B cell (primary cell): ENCODE data around the gene PALM3. TPM values are rescaled to one million over a fixed set of nuclear protein-coding genes. Genes with fewer than 3 reads are reported as not detected.

ENCODE experiments used
- ATAC-seq: fragments of 200-7000 bp; cut with Tn5 transposase; one replicate; pipeline ENCODE4 v1.10.0; 2021; ENCODE audit warnings: low read depth, mild to moderate bottlenecking, moderate number of reproducible peaks, moderate library complexity
- CTCF ChIA-PET: fragments of 350-600 bp; sonication (Branson Sonifier 250); formaldehyde crosslinking; loops from one replicate; lab custom pipeline; 2021; ENCODE audit warnings: antibody characterized with exemption, inconsistent platforms; lab: Charles Lee
- POLR2A ChIA-PET: fragments of 350-600 bp; sonication (Branson Sonifier 250); formaldehyde crosslinking; loops from one replicate; lab custom pipeline; 2021; ENCODE audit warnings: antibody characterized with exemption; lab: Charles Lee
- DNase-seq: peaks from one replicate; pipeline ENCODE4 v3.0.0; 2013
- H2AFZ ChIP-seq: 2 replicates; pipeline ENCODE4 v1.6.1; 2012; ENCODE audit warnings: mild to moderate bottlenecking, low read depth, low read length; ENCODE audit not compliant: insufficient read depth, poor library complexity, severe bottlenecking
- H3K27ac ChIP-seq, 2 donors: 1 replicate in 1 of 2; 2 replicates in 1 of 2; pipeline ENCODE4 v1.5.1; 2012 to 2013; ENCODE audit warnings: low read length in 2 of 2, mild to moderate bottlenecking in 2 of 2, moderate library complexity in 1 of 2
- H3K27me3 ChIP-seq, 4 experiments: fragments of 200-600 bp in 1 of 4; sonication (generic) in 1 of 4; replicated peaks in 1 of 4; 1 replicate in 2 of 4; 2 replicates in 2 of 4; pipeline versions ENCODE4 v1.6.1 to v1.7.0; 2013 to 2016; ENCODE audit warnings: low read length in 3 of 4, mild to moderate bottlenecking in 2 of 4, mixed read lengths in 1 of 4, moderate library complexity in 1 of 4; ENCODE audit not compliant: insufficient read depth in 4 of 4, control insufficient read depth in 3 of 4; ENCODE audit errors: control extremely low read depth in 1 of 4
- H3K36me3 ChIP-seq, 2 experiments: replicated peaks in 1 of 2; 1 replicate in 1 of 2; 2 replicates in 1 of 2; pipeline versions ENCODE4 v1.6.1 to v1.7.1; 2013; ENCODE audit warnings: low read length in 1 of 2; ENCODE audit not compliant: insufficient read depth in 2 of 2, control insufficient read depth in 1 of 2; ENCODE audit errors: control extremely low read depth in 1 of 2, extremely low read depth in 1 of 2
- H3K4me1 ChIP-seq, 2 donors: fragments of 200-600 bp in 1 of 2; sonication (generic) in 1 of 2; 1 replicate in 1 of 2; 2 replicates in 1 of 2; pipeline versions ENCODE4 v1.5.1 to v1.6.1; 2013 to 2017; ENCODE audit warnings: low read length in 2 of 2; ENCODE audit not compliant: control insufficient read depth in 2 of 2, insufficient read depth in 2 of 2
- H3K4me2 ChIP-seq: replicated peaks from 2 replicates; pipeline ENCODE3; 2012; ENCODE audit warnings: mild to moderate bottlenecking, low read depth, low read length; ENCODE audit not compliant: poor library complexity, severe bottlenecking
- H3K4me3 ChIP-seq, 5 experiments: fragments of 200-600 bp in 1 of 5; sonication (generic) in 1 of 5; 1 replicate in 3 of 5; 2 replicates in 2 of 5; pipeline versions ENCODE4 v1.5.1 to v1.7.0; 2011 to 2016; ENCODE audit warnings: low read length in 4 of 5, mild to moderate bottlenecking in 4 of 5, low read depth in 2 of 5, control low read depth in 1 of 5, moderate library complexity in 1 of 5; ENCODE audit not compliant: insufficient read depth in 1 of 5; ENCODE audit errors: control extremely low read depth in 1 of 5, extremely low read depth in 1 of 5
- H3K79me2 ChIP-seq: fragments of 200-600 bp; sonication (generic); one replicate; pipeline ENCODE4 v1.6.0; 2016; ENCODE audit warnings: low read length; ENCODE audit not compliant: control insufficient read depth, insufficient read depth
- H3K9ac ChIP-seq: fragments of 200-600 bp; sonication (generic); 2 replicates; pipeline ENCODE4 v1.6.1; 2017; ENCODE audit warnings: mild to moderate bottlenecking, low read length, moderate library complexity
- H3K9me3 ChIP-seq, 3 donors: one replicate each; pipeline versions ENCODE4 v1.6.1 to v1.7.1; 2013; ENCODE audit warnings: low read length in 2 of 3; ENCODE audit not compliant: control insufficient read depth in 2 of 3, insufficient read depth in 1 of 3; ENCODE audit errors: control extremely low read depth in 1 of 3
- H4K20me1 ChIP-seq: 2 replicates; pipeline ENCODE4 v1.6.0; 2012; ENCODE audit warnings: mild to moderate bottlenecking, low read length; ENCODE audit not compliant: insufficient read depth, control insufficient read depth, poor library complexity, severe bottlenecking
- H3K27ac Mint-ChIP-seq: one replicate; pipeline ENCODE4 v1.8.0; 2021; ENCODE audit warnings: mixed read lengths
- H3K27me3 Mint-ChIP-seq: one replicate; pipeline ENCODE4 v1.8.0; 2021; ENCODE audit warnings: mixed read lengths
- H3K4me1 Mint-ChIP-seq: one replicate; pipeline ENCODE4 v1.8.0; 2021; ENCODE audit warnings: mixed read lengths
- H3K4me3 Mint-ChIP-seq: one replicate; pipeline ENCODE4 v1.8.0; 2021; ENCODE audit warnings: mixed read lengths
- H3K9me3 Mint-ChIP-seq: one replicate; pipeline ENCODE4 v1.8.0; 2022; ENCODE audit warnings: mixed read lengths; ENCODE audit not compliant: insufficient read depth
- EZH2 ChIP-seq: IDR thresholded peaks from 2 replicates; pipeline ENCODE4 v1.6.1; 2012; ENCODE audit warnings: borderline replicate concordance, low read depth, mild to moderate bottlenecking, moderate library complexity, low read length; ENCODE audit not compliant: insufficient read depth, poor library complexity, severe bottlenecking
- WGBS: methylation state at CpG from one replicate; pipeline ENCODE4 v1.1.5; 2013; ENCODE audit warnings: missing lambda C conversion rate; ENCODE audit not compliant: insufficient coverage; 5-methylcytosine and 5-hydroxymethylcytosine counted together
- intact Hi-C: fragments of 100-400 bp; cut with micrococcal nuclease; formaldehyde crosslinking; loops from one replicate; pipeline ENCODE4 v1.10.0; 2022
- polyA plus RNA-seq: library from polyadenylated mRNA; depleted of rRNA; stranded (reverse); fragments of >200 nt; gene quantifications from 2 replicates; pipeline ENCODE4 v1.2.3, GENCODE V29; 2012
- total RNA-seq, 2 donors: library from RNA; stranded (reverse); fragments of 120-200 nt in 1 of 2; gene quantifications; 1 replicate in 1 of 2; 2 replicates in 1 of 2; pipeline versions ENCODE4 v1.2.3 to v1.2.4, GENCODE V29; 2013 to 2022
- TF ChIP-seq, protein P1 (sequence below): fragments of 200-600 bp; IDR thresholded peaks from one replicate; pipeline ENCODE4 v1.8.0; 2022; ENCODE audit warnings: antibody characterized with exemption, mild to moderate bottlenecking

Gene PALM3
- total and polyA plus RNA-seq, 2 donors (not counting 1 experiment from before 2014, with no cell fraction given): not detected

DNA sequence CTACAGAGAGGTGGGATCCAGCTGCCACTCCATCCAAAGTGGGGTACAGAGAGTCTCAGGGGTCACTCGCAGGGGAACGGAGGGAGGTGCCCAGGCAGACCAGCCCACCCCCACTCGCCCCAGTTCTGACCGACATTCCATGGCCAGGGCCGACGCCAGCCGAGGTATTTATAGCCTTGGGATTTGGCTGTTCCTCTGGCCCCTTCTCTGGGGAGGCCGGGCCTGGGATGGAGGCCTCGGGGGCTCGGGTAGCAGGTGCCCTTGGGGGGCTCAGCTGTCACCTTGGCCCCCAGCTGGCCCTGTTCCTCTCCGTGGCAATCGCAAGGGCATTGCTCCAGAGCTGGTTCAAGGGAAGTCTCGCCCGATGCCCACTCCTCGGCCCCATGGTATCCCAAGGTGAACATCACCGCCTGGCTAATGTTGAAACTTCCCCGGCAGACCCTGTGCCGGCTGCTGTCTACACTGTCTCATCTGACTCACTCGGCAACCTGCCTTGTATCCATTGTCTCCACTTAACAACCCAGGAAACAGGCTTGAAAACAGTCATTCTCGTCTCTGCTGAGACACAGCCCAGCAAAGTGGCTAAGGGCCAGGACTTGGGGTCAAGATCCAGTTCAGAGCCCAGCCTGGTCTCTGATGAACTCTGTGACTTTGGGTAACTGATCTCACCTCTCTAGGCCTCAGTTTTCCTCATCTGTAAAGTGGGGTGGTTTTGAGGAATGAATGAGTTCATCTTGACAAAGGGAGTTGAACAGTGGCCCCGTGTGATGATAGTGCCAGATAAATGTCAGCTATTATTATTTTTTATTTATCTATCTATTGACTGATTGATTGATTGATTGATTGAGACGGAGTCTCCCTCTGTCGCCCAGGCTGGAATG is 45.9 kb upstream of the PALM3 start:
- no peaks in the 10 kb centered on the region for H3K4me1 ChIP-seq
- TF ChIP-seq EZH2: no peak
- TF ChIP-seq, protein P1, sequence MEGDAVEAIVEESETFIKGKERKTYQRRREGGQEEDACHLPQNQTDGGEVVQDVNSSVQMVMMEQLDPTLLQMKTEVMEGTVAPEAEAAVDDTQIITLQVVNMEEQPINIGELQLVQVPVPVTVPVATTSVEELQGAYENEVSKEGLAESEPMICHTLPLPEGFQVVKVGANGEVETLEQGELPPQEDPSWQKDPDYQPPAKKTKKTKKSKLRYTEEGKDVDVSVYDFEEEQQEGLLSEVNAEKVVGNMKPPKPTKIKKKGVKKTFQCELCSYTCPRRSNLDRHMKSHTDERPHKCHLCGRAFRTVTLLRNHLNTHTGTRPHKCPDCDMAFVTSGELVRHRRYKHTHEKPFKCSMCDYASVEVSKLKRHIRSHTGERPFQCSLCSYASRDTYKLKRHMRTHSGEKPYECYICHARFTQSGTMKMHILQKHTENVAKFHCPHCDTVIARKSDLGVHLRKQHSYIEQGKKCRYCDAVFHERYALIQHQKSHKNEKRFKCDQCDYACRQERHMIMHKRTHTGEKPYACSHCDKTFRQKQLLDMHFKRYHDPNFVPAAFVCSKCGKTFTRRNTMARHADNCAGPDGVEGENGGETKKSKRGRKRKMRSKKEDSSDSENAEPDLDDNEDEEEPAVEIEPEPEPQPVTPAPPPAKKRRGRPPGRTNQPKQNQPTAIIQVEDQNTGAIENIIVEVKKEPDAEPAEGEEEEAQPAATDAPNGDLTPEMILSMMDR: no peak

DNA sequence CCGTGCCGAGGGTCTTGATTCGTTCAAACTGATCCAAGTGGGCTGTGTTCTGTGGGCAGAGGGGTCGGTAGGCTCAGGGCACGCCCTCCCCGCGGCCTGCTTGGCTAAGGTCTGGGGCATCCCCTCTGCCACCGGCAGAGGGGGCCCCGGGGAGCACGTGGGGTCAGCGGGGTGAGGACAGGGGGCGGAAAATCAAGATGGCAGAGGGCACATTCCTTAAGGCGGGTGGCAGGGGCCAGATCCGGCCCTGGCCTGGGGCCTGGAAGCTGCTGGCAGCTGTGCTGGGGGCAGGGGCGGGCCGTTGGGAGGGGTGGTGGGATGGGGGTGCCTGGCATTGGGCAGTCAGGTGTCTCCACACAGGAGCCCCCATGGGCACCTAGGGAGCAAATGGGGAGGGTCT is 45.0 kb upstream of the PALM3 start:
- Histone ChIP-seq H3K79me2 (peaks cover 19% of the 10 kb centered on the region), H3K27me3 (no peaks in the 10 kb centered on the region), H3K4me3 (no peak overlapping the region), H3K36me3 (peaks cover 0 to 16% of the 10 kb centered on the region in 2 experiments), H3K27ac (no peak overlapping the region), H3K4me2 (no peak overlapping the region), H3K4me1 (no peaks in the 10 kb centered on the region), H2AFZ (no peak overlapping the region), H3K9ac (no peak overlapping the region), H4K20me1 (peaks cover 12% of the 10 kb centered on the region), H3K9me3 (no peaks in the 10 kb centered on the region)
- intact Hi-C loops: no loop called here
- H3K4me1 Mint-ChIP-seq: no peaks in the 10 kb centered on the region
- 97% methylated on average over 16 of the region's 16 CpGs for WGBS
- no peaks in the 10 kb centered on the region for H3K27me3 Mint-ChIP-seq
- no peak for DNase-seq
- no peak overlapping the region for H3K27ac Mint-ChIP-seq
- no peaks in the 10 kb centered on the region for H3K9me3 Mint-ChIP-seq
- H3K4me3 Mint-ChIP-seq: no peak overlapping the region
- CTCF ChIA-PET: no interaction called here
- ATAC-seq: no peak
- TF ChIP-seq, protein P1: no peak
- POLR2A ChIA-PET: no interaction called here

More for the DNA sequence above, 45.9 kb upstream of the PALM3 start:
- Histone ChIP-seq H3K9ac (no peak overlapping the region), H3K9me3 (no peaks in the 10 kb centered on the region), H3K36me3 (peaks cover 0 to 10% of the 10 kb centered on the region in 2 experiments), H2AFZ (no peak overlapping the region), H3K4me3 (no peak overlapping the region), H3K4me2 (no peak overlapping the region), H4K20me1 (peaks cover 15% of the 10 kb centered on the region), H3K27me3 (no peaks in the 10 kb centered on the region), H3K27ac (no peak overlapping the region), H3K79me2 (peaks cover 26% of the 10 kb centered on the region)
- no peak for DNase-seq
- 97% methylated on average over 21 of the region's 23 CpGs for WGBS
- ChIA-PET CTCF (no interaction called here), POLR2A (no interaction called here)
- Mint-ChIP-seq H3K27me3 (no peaks in the 10 kb centered on the region), H3K4me3 (no peak overlapping the region), H3K4me1 (no peaks in the 10 kb centered on the region), H3K27ac (no peak overlapping the region), H3K9me3 (no peaks in the 10 kb centered on the region)
- no peak for ATAC-seq
- intact Hi-C loops: no loop called here
